Measurements from ENCODE around the gene SLC25A33.
"Not testable (repeated sequence)": the region's sequence is repeated elsewhere in the genome, so short reads cannot be mapped to it uniquely, and the experiment has no call there.

SLC25A33 gene

GRCh38 chr1:9539165-9539828, at the start of gene SLC25A33:
Gene SLC25A33 (plus strand): TSS chr1:9539465. CDS start chr1:9539692, 227 bp downstream.
- DNase-seq (ENCODE audit: low spot score), result peak; percentile 99

DNA sequence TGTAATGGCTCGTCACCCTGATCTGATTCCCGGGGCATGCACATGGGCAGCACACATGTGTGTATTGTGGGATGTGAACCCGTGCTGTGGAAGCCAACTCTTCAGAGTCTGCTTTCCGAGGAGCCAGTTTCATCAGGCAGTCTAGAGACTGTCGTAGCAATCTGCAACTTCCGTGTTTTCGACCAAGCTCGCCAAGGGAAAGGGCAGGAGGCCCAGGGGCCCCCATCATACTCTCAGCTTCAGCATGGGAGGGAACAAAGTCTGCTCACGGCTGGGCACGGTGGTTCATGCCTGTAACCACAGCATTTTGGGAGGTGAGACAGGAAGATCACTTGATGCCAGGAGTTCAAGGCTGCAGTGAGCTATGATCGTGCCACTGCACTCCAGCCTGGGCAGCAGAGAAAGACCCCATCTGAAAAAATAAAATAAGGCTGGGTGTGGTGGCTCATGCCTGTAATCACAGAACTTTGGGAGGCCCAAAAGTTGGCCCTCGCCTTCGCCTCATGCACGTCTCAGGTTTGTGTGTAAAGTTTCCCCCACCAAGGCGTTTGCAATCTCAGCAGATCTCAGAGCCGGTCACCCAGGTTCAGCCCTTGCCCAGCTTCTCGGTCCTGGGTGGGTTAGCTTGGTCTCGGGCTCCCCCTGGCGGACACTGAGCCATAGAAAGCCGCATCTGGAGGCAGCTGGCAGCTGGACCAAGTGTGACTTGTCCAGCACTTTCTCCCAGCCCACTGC, 48.5 kb upstream of the SLC25A33 start:
- peak; percentile 87 for DNase-seq (ENCODE audit: low spot score)

GRCh38 chr1:9493326-9493725, 45.9 kb upstream of the SLC25A33 start:
- DNase-seq (ENCODE audit: low spot score), result no peak

DNA sequence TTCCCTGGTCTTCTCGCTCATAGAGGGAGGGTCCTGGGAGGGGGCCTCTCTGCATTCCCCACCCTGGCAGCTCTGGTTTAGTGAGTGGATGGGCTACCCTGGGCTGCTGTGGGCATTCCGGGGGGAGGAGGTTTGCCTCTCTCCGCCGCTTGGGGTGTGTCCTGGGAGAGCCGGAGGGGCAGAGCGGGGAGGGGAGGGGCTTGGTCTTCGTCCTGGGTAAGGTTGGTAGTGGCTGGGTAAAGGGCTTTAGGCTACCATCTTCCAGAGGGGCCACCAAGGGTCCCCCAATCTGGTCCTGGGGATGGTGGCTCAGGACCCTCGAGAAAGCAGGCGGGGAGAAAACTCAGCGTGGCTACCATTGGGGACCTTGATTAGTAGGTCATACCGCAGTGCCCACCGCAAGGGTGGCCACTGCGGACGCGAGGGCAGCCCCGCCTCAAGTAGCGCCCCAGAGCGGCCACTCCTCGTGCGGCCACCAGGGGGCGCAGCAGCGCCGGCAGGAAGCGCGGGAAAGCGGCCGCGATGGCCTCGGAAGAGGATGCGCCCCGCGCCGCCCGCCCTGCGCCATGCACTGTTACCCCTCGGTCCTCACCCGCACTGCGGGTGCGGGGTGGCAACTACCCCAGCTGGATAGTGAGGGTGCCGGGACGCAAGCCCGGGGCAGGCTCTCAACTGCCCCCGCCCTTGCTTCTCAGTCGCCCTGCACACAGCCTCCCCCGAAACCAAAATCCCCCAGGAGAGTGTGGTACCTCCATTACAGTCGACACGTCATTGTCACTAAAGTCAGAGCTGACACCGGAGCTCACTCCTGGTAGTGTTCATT, 44.1 kb upstream of the SLC25A33 start:
- peak; percentile 81 for DNase-seq (ENCODE audit: low spot score)

DNA sequence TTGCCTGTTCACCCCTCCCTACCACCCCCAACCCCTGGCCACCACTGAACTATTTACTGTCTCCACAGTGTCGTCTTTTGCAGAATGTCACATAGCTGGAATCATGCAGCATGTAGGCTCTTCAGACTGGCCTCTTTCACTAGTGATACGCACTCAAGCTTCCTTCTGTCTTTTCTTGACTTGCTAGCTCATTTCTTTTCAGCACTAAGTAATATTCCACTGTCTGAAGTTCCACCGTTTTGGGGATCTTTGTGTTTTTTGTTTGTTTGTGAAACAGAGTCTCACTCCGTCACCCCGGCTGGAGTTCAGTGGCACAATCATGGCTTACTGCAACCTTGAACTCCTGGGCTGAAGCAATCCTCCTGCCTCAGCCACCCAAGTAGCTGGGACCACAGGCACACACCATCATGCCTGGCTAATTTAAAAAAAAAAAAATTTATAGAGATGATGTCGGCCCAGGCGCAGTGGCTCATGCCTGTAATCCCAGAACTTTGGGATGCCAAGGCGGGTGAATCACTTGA, 43.4 kb upstream of the SLC25A33 start:
- no peak for DNase-seq (ENCODE audit: low spot score)

DNA sequence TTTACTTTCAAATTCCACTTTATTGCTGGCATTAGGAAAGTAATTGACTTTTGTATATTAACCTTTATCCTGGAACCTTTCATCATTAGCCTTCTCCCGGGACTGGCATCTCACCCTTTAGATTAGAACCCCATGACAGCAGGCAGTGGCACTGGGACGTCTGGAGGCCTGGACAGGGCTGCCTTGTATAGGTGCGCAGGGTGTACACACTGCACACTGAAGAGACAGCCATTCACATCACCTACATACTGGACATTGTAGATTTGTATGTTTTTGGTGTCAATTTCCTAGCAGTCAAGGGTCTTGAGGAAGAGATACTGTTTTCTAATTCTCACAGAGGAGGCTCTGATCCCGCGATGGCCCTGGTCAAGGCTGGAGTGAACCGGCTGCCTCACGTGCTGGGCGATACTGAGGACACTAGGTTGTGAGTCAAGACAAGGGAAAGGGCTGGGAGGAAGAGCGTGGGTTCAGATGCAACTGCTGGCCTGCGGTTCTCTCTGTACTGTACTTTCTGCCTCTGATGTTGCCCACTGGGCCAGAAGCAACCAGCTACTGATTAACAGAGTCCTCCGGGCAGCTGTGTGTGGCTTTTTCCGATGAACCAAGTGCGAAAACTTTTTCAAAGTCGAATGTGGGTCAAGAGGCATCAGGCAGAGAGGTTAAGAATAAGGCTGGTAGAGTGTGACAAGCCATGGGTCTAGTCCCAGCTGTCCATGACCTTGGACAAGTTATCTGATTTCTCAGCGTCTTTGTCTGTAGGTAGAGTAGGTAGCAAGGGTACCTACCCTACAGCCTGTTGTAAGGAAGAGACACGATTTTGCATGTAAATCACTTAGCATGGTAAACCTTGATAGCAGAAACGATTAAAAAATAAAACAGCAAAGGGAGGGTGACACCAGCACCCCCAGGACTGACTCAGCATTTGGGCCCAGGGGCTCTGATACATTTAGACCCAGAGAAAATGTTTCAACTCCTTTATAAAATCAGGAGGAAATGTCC, 38.2 kb upstream of the SLC25A33 start:
- no peak for DNase-seq (ENCODE audit: low spot score)

- DNase-seq (ENCODE audit: low spot score), result no peak
Observed at GRCh38 chr1:9503001-9503675, 36.1 kb upstream of the SLC25A33 start.

DNA sequence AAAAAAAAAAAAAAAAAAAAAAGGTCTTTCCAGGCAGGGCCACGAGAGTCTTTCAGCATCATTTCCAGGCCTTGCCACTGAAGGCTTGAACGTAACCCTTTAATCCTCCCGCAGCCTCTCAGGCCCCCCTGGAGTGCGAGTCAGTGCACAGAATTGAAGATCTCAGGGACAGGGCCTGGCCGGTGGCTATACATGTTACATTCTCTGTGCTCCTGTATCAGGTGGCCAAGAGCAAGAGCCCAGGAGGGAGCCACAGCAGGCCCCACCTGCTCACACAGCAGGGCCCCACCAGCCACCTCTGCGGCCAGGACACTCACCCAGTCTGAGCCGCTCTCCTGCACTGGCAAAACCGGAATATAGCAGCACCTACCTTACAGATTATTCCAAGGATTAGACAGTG, 34.1 kb upstream of the SLC25A33 start:
- DNase-seq (ENCODE audit: low spot score), result no peak

- no peak for DNase-seq (ENCODE audit: low spot score)
Observed at GRCh38 chr1:9506901-9507300, 32.4 kb upstream of the SLC25A33 start.

DNA sequence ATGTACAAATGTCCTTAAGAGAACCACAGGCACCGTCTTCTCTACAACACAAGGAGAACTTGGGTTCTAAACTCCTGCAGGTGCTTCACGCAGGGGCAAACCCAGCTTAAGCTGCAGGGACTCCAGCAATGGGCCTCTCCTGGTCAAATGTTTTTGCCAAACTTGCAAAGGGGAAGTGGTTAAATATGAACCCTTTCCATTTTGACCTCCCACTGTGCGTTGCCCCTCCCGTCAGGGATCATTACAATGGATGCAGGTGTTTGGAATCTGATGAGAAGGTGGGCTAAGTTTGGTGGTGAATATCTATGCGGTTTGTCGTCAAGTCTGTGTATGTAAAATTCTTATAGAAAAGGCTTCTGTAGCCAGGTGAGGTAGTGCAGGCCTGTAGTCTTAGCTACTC, 29.1 kb upstream of the SLC25A33 start:
- DNase-seq (ENCODE audit: low spot score), result no peak

- not testable (repeated sequence) for DNase-seq (ENCODE audit: low spot score)
Observed at GRCh38 chr1:9515550-9515949, 23.7 kb upstream of the SLC25A33 start.

- no peak for DNase-seq (ENCODE audit: low spot score)
Observed at GRCh38 chr1:9518454-9518998, 20.7 kb upstream of the SLC25A33 start.

- no peak for DNase-seq (ENCODE audit: low spot score)
Observed at GRCh38 chr1:9520411-9520810, 18.9 kb upstream of the SLC25A33 start.

GRCh38 chr1:9529190-9529589, 10.1 kb upstream of the SLC25A33 start:
- DNase-seq (ENCODE audit: low spot score), result peak; percentile 43

DNA sequence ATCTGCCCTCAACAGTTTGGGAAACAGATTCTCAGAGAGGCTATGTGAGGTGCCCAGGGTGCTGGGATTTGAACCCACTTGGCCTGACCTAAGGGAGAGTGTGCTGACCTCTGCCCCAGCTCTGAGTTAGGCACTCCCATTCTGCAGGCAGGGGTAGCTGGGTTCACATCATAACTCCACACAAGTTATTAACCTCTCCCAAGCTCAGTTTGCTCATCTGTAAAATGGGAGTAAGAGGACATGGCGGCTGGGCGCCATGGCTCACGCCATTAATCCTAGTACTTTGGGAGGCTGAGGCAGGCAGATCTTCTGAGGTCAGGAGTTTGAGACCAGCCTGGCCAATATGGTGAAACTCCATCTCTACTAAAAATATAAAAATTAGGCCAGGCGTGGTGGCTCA, 8.9 kb upstream of the SLC25A33 start:
- no peak for DNase-seq (ENCODE audit: low spot score)

- no peak for DNase-seq (ENCODE audit: low spot score)
Observed at GRCh38 chr1:9534953-9535352, 4.3 kb upstream of the SLC25A33 start.

DNA sequence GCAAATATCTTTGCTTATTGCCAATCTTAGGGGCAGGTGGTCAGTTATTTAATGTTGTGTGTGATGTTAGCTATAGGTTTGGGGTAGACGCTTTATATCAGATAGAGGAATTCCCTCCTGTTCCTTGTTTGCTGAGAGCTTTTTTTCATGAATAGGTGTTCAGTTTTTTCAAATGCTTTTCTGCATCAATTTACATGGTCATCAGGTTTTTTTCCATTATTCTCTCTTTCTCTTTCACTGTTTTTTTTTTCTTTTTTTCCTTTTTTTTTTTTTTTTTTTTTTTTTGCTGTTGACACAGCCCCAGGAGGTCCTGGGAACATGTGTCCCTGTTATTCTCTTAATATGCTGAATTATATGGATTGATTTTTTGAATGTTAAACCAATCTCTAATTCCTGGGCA, 3.0 kb upstream of the SLC25A33 start:
- no peak for DNase-seq (ENCODE audit: low spot score)

DNA sequence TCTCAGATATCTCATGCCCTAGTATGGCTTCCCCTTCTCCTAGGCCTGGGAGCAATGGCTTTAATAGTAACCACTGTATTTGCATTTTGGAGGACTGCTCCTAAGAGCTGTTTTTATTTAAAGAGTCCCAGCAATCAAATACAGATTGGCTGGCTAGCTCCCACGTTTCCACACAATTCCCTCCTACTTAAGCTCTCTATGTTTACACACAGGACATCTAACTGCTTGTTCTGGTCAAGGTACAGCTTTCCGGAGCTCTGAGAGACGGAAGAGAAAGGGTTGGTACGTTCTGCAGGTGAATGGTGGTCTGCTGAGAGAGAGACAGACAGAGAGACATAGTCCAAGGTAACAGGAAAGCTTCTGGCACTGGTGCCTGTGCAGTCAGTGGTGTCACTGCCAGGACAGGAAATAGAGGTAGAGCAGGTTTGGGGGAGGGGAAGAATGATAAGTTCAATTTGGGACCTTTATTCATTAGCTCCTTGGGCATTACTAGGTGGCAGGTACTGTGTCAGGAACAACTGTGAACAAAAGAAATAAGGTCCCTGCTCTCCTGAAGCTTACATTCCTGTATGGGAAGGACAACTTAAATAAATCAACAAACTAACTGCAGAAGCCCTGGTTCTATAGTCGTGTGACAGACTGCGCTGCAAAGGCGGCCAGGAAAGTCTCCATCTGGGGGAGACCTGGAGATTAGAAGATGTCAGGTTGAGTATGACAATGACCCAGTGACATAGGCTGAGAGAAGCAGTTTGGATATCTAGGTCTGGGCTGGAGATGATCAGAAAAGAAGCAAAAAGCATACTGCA, 1.2 kb upstream of the SLC25A33 start:
- DNase-seq (ENCODE audit: low spot score), result peak; percentile 50

DNA sequence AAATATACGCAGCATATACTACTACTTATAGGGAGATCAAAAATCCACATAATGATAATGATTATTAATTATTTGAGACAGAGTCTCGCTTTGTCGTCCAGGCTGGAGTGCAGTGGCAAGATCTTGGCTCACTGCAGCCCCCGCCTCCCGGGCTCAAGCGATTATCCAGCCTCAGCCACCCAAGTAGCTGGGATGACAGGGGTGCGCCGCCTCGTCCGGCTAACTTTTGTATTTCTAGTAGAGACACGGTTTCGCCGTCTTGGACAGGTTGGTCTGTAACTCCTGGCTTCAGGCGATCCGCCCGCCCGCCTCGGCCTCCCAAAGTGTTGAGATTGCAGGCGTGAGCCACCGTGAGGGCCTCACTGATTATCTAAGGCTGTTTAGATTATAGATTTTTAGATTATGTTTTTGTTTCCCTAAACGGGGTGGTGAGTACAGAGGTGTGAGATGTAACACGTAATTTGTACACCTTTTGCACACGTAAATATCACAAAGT, 548 bp upstream of the SLC25A33 start:
- no peak for DNase-seq (ENCODE audit: low spot score)
